ENCODE results near the gene SLC25A47. TPM values are rescaled to one million over a fixed set of nuclear protein-coding genes. Genes with fewer than 3 reads are reported as not detected.
A peak's percentile ranks its signal among the peaks of the same experiment; 100 is the strongest.
"Not testable (repeated sequence)": the region's sequence is repeated elsewhere in the genome, so short reads cannot be mapped to it uniquely, and the experiment has no call there.

Gene SLC25A47
- polyA plus RNA-seq, 1 donor from 2014 or later, result not detected

DNA sequence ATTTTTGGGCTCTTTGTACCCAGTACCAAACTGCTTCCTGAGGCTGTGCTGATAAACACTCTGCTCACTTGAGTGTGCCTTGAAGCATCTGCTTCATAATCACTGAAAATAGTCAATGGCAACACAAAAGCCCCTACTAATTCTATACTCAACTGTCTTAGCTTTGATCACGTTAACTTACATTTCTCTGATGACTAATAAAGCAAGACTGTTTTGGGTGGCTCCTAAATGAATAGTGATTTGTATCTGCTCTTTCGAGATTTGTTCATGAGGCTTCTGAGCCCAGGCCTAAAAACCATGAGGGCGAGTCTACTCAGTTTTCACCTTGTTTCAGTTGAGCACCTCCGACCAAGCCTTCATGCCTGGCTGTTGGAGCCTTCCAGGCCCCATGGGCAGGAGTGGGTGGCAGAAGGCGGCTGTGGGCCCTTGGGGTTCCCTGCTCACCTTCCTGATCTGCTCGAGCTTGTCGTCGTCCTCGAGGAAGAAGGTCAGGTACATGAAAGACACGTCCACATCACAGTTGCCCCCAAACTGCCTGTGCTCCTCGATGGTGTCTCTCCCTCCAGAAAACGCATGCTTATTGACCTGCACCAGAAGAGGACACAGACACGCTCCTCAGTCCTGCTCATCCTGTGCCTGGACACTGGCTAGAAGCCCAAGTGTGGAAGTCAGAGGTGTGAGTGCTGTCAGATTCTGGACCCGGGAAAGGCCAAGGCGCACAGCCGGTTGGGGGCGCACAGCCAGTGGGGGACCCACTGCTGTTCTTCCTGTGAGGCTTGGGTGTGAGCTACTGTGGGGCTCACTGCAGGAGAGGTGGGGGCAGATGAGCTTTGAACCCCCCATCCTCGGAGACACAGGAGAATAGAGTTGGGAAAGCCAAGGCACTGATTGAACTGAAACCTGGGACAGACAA, 13.7 kb downstream of the SLC25A47 start:
- no peak overlapping the region for H3K4me3 Mint-ChIP-seq
- peak overlapping the region in 1 of 3 donors; percentile 59 for H3K27ac Mint-ChIP-seq
- no peaks in the 10 kb centered on the region for H3K27me3 Mint-ChIP-seq
- peaks cover 3% of the 10 kb centered on the region for H3K36me3 Mint-ChIP-seq
- H3K4me1 Mint-ChIP-seq, result peaks cover 13 to 16% (median 13%) of the 10 kb centered on the region in 3 donors
- H3K9me3 Mint-ChIP-seq, result no peaks in the 10 kb centered on the region

DNA sequence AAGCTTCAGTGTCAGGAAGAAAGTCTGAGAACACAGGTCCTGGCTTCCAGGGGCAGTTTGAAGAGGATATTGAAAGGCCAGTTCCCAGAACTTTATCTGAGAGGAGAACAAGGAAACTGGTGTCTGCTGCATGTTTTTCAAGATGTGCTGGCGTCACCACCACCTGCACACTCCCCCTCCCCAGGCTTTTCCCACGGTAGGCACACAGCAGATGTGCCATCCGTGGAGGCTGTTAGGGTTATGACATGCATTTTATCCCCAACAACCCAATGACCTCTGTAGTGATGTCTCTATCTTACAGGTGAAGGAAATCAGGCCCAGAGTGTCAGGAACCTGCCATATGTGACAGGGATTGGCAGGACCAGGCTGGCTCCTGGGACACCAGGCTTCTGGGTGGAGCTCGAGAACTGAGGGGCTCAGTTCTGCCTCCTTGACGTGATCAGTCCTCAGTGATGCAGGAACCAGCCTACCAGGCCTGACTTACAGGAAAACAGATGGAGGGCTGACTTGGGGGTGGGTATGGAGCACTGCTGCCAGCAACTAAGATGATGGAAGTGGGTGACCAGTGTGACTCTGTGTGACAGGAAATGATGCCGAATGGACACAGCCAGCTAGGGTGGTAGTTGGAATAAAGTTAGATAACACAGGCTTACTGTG, 16.8 kb downstream of the SLC25A47 start:
- Mint-ChIP-seq H3K36me3 (peaks cover 1% of the 10 kb centered on the region), H3K9me3 (no peaks in the 10 kb centered on the region), H3K4me1 (peaks cover 16 to 18% (median 17%) of the 10 kb centered on the region in 3 donors), H3K27ac (peak overlapping the region; percentile 58 to 95 (median 65)), H3K27me3 (no peaks in the 10 kb centered on the region), H3K4me3 (no peak overlapping the region)

GRCh38 chr14:100340423-100340813, 17.3 kb downstream of the SLC25A47 start:
- H3K27ac Mint-ChIP-seq, result peak overlapping the region in 2 of 3 donors; percentile 65 to 95
- peaks cover 1% of the 10 kb centered on the region for H3K36me3 Mint-ChIP-seq
- H3K9me3 Mint-ChIP-seq, result no peaks in the 10 kb centered on the region
- H3K4me1 Mint-ChIP-seq, result peaks cover 16 to 18% (median 17%) of the 10 kb centered on the region in 3 donors
- H3K27me3 Mint-ChIP-seq, result no peaks in the 10 kb centered on the region
- H3K4me3 Mint-ChIP-seq, result no peak overlapping the region

GRCh38 chr14:100341301-100342031, 18.3 kb downstream of the SLC25A47 start:
- no peaks in the 10 kb centered on the region for H3K27me3 Mint-ChIP-seq
- peaks cover 15 to 18% (median 16%) of the 10 kb centered on the region in 3 donors for H3K4me1 Mint-ChIP-seq
- no peaks in the 10 kb centered on the region for H3K9me3 Mint-ChIP-seq
- H3K4me3 Mint-ChIP-seq, result peak overlapping the region in 3 of 4 donors; percentile 30 to 83 (median 41)
- H3K27ac Mint-ChIP-seq, result peak overlapping the region; percentile 52 to 95 (median 65)
- H3K36me3 Mint-ChIP-seq, result peaks cover 3% of the 10 kb centered on the region

DNA sequence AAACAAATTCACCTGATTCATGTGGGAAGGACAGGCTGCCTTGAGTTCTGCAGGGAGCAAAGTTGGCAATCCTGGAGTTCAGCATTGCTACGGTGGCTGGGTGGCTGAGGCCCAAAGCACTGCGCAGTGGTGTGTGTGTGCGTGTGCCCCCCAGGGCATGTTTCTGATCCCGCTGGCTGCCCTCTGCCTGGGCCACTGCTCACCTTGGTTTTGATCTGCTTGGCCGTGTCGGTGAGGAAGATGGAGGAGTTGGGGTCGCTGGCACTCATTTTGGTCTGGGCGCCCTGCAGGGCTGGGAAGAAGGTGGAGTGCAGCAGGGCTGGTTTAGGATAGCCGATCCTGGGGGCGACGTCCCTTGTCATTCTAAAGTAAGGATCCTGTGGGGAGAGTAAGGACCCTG, 19.1 kb downstream of the SLC25A47 start:
- H3K36me3 Mint-ChIP-seq, result peaks cover 2% of the 10 kb centered on the region
- H3K27me3 Mint-ChIP-seq, result no peaks in the 10 kb centered on the region
- peak overlapping the region in 1 of 3 donors; percentile 85 for H3K27ac Mint-ChIP-seq
- peaks cover 15 to 18% (median 16%) of the 10 kb centered on the region in 3 donors for H3K4me1 Mint-ChIP-seq
- H3K9me3 Mint-ChIP-seq, result no peaks in the 10 kb centered on the region
- peak overlapping the region in 1 of 4 donors; percentile 83 for H3K4me3 Mint-ChIP-seq

DNA sequence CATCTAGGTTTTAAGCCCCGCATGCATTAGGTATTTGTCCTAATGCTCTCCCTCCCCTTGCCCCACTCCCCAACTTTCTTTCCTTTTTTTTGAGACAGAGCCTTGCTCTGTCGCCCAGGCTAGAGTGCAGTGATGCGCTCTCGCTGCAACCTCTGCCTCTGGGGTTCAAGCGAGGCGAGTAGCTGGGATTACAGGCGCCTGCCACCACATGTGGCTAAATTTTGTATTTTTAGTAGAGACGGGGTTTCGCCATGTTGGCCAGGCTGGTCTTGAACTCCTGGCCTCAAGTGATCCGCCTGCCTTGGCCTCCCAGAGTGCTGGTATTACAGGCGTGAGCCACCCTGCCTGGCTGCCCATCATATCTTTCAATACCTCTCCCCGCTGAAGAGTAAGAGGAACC, 19.7 kb downstream of the SLC25A47 start:
- Mint-ChIP-seq H3K4me3 (peak overlapping the region in 1 of 4 donors; percentile 49), H3K27ac (peak overlapping the region in 2 of 3 donors; percentile 53 to 85), H3K4me1 (peaks cover 15 to 18% (median 16%) of the 10 kb centered on the region in 3 donors)
- H3K36me3 Mint-ChIP-seq, H3K9me3 Mint-ChIP-seq, H3K27me3 Mint-ChIP-seq: not testable (repeated sequence)

DNA sequence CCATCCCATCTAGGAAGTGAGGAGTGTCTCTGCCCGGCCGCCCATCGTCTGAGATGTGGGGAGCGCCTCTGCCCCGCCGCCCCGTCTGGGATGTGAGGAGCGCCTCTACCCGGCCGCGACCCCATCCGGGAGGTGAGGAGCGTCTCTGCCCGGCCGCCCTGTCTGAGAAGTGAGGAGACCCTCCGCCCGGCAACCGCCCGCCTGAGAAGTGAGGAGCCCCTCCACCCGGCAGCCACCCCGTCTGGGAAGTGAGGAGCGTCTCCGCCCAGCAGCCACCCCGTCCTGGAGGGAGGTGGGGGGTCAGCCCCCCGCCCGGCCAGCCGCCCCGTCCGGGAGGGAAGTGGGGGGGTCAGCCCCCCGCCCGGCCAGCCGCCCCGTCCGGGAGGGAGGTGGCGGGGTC, 21.5 kb downstream of the SLC25A47 start:
- not testable (repeated sequence) for H3K27me3 Mint-ChIP-seq, H3K27ac Mint-ChIP-seq, H3K4me3 Mint-ChIP-seq, H3K9me3 Mint-ChIP-seq, H3K36me3 Mint-ChIP-seq
- H3K4me1 Mint-ChIP-seq, result peaks cover 13 to 18% (median 15%) of the 10 kb centered on the region in 3 donors

DNA sequence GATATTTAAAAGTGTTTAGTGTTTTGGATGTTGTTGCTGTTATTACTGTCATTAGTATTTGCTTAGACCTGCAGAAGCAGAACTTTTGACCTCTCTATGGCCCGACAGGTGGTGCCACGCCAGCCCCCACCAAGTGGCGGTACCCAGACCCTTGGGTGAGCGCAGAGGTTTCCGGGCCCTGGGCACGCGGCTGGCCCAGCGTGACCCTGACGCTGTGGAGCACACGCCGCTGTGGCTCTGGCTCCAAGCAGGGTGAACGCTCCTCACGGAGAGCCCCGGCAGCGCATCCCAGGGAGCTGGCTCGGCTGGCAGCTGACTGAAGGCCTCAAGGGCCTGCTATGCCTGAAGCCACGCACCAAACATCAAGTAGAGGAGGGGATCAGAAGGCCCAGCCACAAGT, 22.6 kb downstream of the SLC25A47 start:
- no peak overlapping the region for H3K27ac Mint-ChIP-seq
- peaks cover 7 to 14% (median 14%) of the 10 kb centered on the region in 3 donors for H3K4me1 Mint-ChIP-seq
- no peak overlapping the region for H3K4me3 Mint-ChIP-seq
- H3K9me3 Mint-ChIP-seq, result no peaks in the 10 kb centered on the region
- no peaks in the 10 kb centered on the region for H3K27me3 Mint-ChIP-seq
- peaks cover 6% of the 10 kb centered on the region for H3K36me3 Mint-ChIP-seq

GRCh38 chr14:100346306-100347091, 23.4 kb downstream of the SLC25A47 start:
- H3K36me3 Mint-ChIP-seq, result peaks cover 11% of the 10 kb centered on the region
- H3K27ac Mint-ChIP-seq, result peak overlapping the region in 1 of 3 donors; percentile 0
- no peak overlapping the region for H3K4me3 Mint-ChIP-seq
- peaks cover 3 to 12% (median 8%) of the 10 kb centered on the region in 3 donors for H3K4me1 Mint-ChIP-seq
- no peaks in the 10 kb centered on the region for H3K27me3 Mint-ChIP-seq
- no peaks in the 10 kb centered on the region for H3K9me3 Mint-ChIP-seq

DNA sequence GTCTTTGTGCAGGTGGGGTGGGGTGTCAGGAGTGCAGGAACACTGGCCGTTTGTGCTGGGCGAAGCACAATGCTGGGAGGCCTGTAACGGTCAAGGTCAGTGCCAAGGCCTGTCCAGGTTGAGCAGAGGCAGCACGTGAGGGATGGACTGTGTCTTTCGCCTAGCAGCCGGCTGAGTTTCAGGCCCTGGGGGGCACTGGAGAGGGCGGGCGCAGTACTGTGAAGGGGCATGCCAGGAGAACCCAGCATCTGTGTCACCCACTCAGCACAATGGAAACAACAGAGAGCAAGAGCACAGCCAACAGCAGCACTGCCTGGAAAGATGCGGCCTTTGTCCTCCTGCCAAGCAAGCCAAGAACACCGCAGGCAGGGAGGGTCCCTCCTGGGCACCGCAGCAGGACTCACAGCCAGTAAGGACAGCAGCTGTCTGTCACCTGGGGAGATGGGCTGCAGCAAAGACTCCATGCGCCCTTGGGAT, 25.2 kb downstream of the SLC25A47 start:
- no peaks in the 10 kb centered on the region for H3K9me3 Mint-ChIP-seq
- H3K4me3 Mint-ChIP-seq, result peak overlapping the region in 1 of 4 donors; percentile 39
- H3K27me3 Mint-ChIP-seq, result no peaks in the 10 kb centered on the region
- no peak overlapping the region for H3K27ac Mint-ChIP-seq
- H3K36me3 Mint-ChIP-seq, result peaks cover 13% of the 10 kb centered on the region
- H3K4me1 Mint-ChIP-seq, result peaks cover 0 to 5% (median 0%) of the 10 kb centered on the region in 3 donors

DNA sequence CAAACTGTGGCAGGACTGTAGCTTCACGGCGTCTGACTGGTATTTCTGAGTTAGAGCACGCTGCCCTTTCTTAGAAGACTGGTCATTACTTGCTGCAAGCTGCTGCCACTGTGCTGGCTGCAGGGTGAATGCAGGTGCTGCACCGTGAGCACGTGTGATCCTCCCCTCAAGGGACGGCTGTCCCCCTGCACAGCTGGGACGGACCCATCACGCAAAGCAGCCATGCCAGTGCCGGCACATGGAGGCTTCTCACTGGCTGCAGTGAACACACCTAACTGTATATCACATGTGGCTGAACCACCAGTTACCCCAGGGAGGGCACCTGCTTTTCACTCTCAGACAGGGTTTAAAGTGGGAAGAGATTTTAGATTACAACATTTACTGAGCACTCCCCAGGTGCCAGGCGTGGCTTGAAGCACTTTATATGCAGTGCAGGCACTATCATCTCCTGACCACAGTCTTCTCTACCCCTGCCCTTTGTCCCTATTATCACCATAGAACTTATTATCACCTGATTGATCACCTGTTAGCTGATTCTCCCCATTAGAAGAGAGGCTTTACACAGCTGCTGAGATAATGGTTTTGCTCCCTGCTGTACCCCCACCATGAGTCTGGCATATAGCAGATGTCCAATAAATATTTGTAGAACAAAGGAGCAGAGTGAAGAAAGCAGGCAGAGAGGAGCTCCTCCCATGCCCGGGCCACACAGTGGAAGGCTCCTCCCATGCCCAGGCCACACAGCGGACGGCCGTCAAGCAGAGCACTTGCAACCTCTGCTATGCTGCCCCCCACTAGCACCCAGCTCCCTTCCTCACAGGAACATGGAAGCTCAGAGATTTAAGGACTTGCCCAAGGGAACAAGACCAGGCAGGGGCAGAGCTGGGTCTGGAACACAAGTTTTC, 25.9 kb downstream of the SLC25A47 start:
- H3K27me3 Mint-ChIP-seq, result no peaks in the 10 kb centered on the region
- H3K36me3 Mint-ChIP-seq, result peaks cover 15% of the 10 kb centered on the region
- peaks cover 0 to 5% (median 0%) of the 10 kb centered on the region in 3 donors for H3K4me1 Mint-ChIP-seq
- H3K9me3 Mint-ChIP-seq, result no peaks in the 10 kb centered on the region
- H3K27ac Mint-ChIP-seq, result no peak overlapping the region
- no peak overlapping the region for H3K4me3 Mint-ChIP-seq

DNA sequence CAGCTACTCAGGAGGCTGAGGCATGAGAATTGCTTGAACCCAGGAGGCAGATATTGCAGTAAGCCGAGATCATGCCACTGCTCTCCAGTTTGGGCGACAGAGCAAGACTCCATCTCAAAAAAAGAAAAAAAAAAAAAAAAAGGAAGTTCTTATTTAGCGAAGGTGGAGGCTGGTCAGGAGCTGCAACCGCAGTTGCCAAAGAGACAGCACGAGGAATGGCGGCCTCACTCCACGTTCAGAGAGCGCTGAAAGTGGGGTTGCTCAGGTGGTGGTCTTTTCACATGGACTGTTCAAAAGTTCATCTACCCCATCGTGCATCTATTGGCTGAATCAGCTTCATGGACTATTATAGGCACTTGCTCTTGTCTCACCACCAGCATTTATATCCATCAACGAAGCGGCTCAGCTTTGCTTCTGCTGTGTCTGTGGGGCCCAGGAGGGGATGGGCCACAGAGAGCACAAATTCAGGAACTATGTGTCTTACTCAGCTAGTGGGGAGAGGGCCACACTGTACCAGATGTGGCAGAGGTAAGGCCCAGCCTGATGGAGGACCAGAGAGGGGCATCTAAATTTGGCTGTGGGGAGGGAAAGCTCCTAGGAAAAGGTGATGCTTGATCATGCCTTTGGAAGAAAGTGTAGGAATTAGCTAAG, 27.3 kb downstream of the SLC25A47 start:
- H3K4me3 Mint-ChIP-seq, result no peak overlapping the region
- peaks cover 15% of the 10 kb centered on the region for H3K36me3 Mint-ChIP-seq
- no peaks in the 10 kb centered on the region for H3K27me3 Mint-ChIP-seq
- H3K9me3 Mint-ChIP-seq, result no peaks in the 10 kb centered on the region
- H3K27ac Mint-ChIP-seq, result peak overlapping the region in 1 of 3 donors; percentile 55
- peaks cover 0 to 5% (median 0%) of the 10 kb centered on the region in 3 donors for H3K4me1 Mint-ChIP-seq

- peaks cover 15% of the 10 kb centered on the region for H3K36me3 Mint-ChIP-seq
- no peaks in the 10 kb centered on the region for H3K27me3 Mint-ChIP-seq
Measured at GRCh38 chr14:100350986-100351385, 27.8 kb downstream of the SLC25A47 start.

More at GRCh38 chr14:100350986-100351385, 27.8 kb downstream of the SLC25A47 start:
- Mint-ChIP-seq H3K4me1 (peaks cover 0 to 5% (median 0%) of the 10 kb centered on the region in 3 donors), H3K9me3 (no peaks in the 10 kb centered on the region), H3K4me3 (no peak overlapping the region), H3K27ac (no peak overlapping the region)

Data from IgD-negative memory B cell (primary cell).